ENCODE measurements around the gene GSTM2. TPM values are rescaled to one million over a fixed set of nuclear protein-coding genes. Genes with fewer than 3 reads are reported as not detected.

Gene GSTM2
- total and polyA plus RNA-seq, 2 donors (not counting 3 experiments of a cell fraction or from before 2014, with no cell fraction given), result 21.5 to 23.6 TPM

- intact Hi-C loops (cut with micrococcal nuclease), result no loop called here
- BruUV-seq (replicated peaks), result no TSS peak
- no peaks in the 10 kb centered on the region for H3K36me3 ChIP-seq (ENCODE audit: control insufficient read depth in 2 of 2, extremely low read depth in 1 of 2, insufficient read depth in 2 of 2, low read length in 2 of 2)
- H4K20me1 ChIP-seq (replicated peaks; ENCODE audit: control insufficient read depth, extremely low read depth, insufficient read depth, low read length), result no peaks in the 10 kb centered on the region
- ChIA-PET POLR2A (interaction anchor here (1.0 to 1.4 kb wide), 5 partner anchors 91 to 346 kb away, joined by 4 to 7 read pairs (median 5); partner anchors contain the start of genes AHCYL1 and GNAI3), CTCF (interaction anchor here (0.7 to 15.2 kb wide), 45 partner anchors 9 to 345 kb away, joined by 3 to 565 read pairs (median 12); partner anchors contain the start of genes AHCYL1, AMPD2, GNAI3 and GNAT2)
- no peak overlapping the region for H2AFZ ChIP-seq (ENCODE audit: low read depth, low read length)
- H3K79me2 ChIP-seq (ENCODE audit: control insufficient read depth, insufficient read depth, low read length), result no peaks in the 10 kb centered on the region
- no peak for DNase-seq (ENCODE audit: low read depth, low spot score)
- H3K27ac ChIP-seq (ENCODE audit: insufficient read depth, low read depth, low read length), result no peak overlapping the region
- H3K9me3 ChIP-seq (replicated peaks; ENCODE audit: control insufficient read depth, insufficient read depth, low read length), result no peaks in the 10 kb centered on the region
- no peaks in the 10 kb centered on the region for H3K27me3 ChIP-seq (ENCODE audit: control insufficient read depth in 2 of 2, insufficient read depth in 2 of 2, low read length in 2 of 2)
- dilution Hi-C loops (cut with MboI; ENCODE audit: extremely low pct_ligation_motif_present, low sequenced_read_pairs), result no loop called here
- FAIRE-seq, result no peak
- H3K4me3 ChIP-seq (replicated peaks in 1 of 3; ENCODE audit: insufficient read depth in 1 of 3, low read depth in 1 of 3, low read length in 3 of 3), result no peak overlapping the region
- no peak overlapping the region for H3K9ac ChIP-seq (replicated peaks; ENCODE audit: extremely low read depth, insufficient read depth, low read length)
- no peaks in the 10 kb centered on the region for H3K4me1 ChIP-seq (ENCODE audit: control insufficient read depth, extremely low read depth, insufficient read depth, low read length)
- H3K4me2 ChIP-seq (ENCODE audit: insufficient read depth, low read length), result no peak overlapping the region
- no peaks in the 10 kb centered on the region for H3K9me1 ChIP-seq (replicated peaks; ENCODE audit: control insufficient read depth, extremely low read depth, insufficient read depth, low read length)
- TF ChIP-seq MYC (IDR thresholded peaks at IDR 0.05; ENCODE audit: low read depth, low read length) (no peak), GATA2 (IDR thresholded peaks at IDR 0.05; ENCODE audit: insufficient read depth, insufficient read length, low read depth, low read length) (no peak), JUN (IDR thresholded peaks at IDR 0.05; ENCODE audit: borderline replicate concordance, insufficient read depth, insufficient read length, low read depth) (no peak), EZH2 (IDR thresholded peaks at IDR 0.05; ENCODE audit: borderline replicate concordance, low read depth, low read length, severe bottlenecking) (no peak), POLR2AphosphoS5 (IDR thresholded peaks at IDR 0.05; ENCODE audit: insufficient read depth, low read depth, low read length) (no peak), POLR2A (IDR thresholded peaks at IDR 0.05; ENCODE audit: low read depth, low read length) (no peak), FOS (IDR thresholded peaks at IDR 0.05; ENCODE audit: borderline replicate concordance, insufficient read depth, low read length) (no peak)
- TF ChIP-seq, protein P1, sequence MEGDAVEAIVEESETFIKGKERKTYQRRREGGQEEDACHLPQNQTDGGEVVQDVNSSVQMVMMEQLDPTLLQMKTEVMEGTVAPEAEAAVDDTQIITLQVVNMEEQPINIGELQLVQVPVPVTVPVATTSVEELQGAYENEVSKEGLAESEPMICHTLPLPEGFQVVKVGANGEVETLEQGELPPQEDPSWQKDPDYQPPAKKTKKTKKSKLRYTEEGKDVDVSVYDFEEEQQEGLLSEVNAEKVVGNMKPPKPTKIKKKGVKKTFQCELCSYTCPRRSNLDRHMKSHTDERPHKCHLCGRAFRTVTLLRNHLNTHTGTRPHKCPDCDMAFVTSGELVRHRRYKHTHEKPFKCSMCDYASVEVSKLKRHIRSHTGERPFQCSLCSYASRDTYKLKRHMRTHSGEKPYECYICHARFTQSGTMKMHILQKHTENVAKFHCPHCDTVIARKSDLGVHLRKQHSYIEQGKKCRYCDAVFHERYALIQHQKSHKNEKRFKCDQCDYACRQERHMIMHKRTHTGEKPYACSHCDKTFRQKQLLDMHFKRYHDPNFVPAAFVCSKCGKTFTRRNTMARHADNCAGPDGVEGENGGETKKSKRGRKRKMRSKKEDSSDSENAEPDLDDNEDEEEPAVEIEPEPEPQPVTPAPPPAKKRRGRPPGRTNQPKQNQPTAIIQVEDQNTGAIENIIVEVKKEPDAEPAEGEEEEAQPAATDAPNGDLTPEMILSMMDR (IDR thresholded peaks at IDR 0.05; ENCODE audit: extremely low read depth in 1 of 2, insufficient read depth in 1 of 2, low read depth in 1 of 2, low read length in 2 of 2), result no peak
- TF ChIP-seq, protein P2, sequence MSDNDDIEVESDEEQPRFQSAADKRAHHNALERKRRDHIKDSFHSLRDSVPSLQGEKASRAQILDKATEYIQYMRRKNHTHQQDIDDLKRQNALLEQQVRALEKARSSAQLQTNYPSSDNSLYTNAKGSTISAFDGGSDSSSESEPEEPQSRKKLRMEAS (IDR thresholded peaks at IDR 0.05; ENCODE audit: insufficient read depth, insufficient read length), result no peak
These were observed 28.6 kb upstream of the GSTM2 start for GRCh38 chr1:109639063-109639840.
